SK-N-SH (cell line): ENCODE results near the gene UPB1.

ENCODE experiments used
- MXI1 ChIP-seq: IDR thresholded peaks from 2 replicates; pipeline ENCODE4 v1.6.1; 2012; ENCODE audit warnings: mild to moderate bottlenecking, low read depth, low read length, improper control_type of control experiment
- NRF1 ChIP-seq: IDR thresholded peaks from 2 replicates; pipeline ENCODE4 v1.6.1; 2012; ENCODE audit warnings: low read depth, mild to moderate bottlenecking, low read length
- RAD21 ChIP-seq: IDR thresholded peaks from 2 replicates; pipeline ENCODE4 v1.6.1; 2012; ENCODE audit warnings: mild to moderate bottlenecking, low read length
- TCF12 ChIP-seq: IDR thresholded peaks from 2 replicates; pipeline ENCODE4 v1.4.0; 2012
- TF ChIP-seq, protein P1 (sequence below): fragments of 200-600 bp; sonication (generic); IDR thresholded peaks from 2 replicates; pipeline ENCODE4 v1.6.1; 2017; ENCODE audit warnings: antibody characterized with exemption, mild to moderate bottlenecking, moderate library complexity

DNA sequence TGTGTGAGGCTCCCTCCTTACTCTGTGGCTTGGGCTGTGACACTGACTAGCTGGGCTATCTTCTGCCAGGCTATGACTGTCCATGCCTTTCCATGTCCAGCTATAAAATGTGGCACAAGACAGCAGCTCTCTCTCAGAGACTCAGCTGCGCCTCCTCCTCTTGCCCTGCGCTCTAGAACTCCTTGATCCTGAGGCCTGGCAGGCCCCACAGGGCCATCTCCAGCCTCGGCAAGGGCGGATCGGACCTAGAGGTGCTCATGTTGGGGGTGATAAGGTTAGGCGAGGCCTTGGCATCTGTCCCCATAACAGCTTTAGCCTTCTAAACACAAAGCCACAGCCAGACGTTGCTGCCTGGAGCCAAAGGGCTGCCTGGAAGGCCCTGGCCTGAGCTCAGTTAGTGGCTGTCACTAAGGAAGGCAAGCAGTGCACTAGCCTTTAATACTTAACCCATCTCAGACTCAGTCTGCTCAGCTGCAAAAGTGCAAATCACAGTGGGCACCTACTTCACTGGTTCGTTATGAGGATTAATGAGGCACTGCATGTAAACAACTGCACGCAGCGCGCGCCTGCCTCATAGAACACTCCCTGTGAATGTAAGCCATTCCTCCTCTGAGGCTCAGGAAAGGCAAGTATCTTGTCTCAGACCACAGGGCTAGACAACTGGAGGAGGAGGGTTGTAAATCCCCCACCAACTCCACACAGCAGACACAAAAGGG is 58.6 kb downstream of the UPB1 start:
- TF ChIP-seq, protein P1, sequence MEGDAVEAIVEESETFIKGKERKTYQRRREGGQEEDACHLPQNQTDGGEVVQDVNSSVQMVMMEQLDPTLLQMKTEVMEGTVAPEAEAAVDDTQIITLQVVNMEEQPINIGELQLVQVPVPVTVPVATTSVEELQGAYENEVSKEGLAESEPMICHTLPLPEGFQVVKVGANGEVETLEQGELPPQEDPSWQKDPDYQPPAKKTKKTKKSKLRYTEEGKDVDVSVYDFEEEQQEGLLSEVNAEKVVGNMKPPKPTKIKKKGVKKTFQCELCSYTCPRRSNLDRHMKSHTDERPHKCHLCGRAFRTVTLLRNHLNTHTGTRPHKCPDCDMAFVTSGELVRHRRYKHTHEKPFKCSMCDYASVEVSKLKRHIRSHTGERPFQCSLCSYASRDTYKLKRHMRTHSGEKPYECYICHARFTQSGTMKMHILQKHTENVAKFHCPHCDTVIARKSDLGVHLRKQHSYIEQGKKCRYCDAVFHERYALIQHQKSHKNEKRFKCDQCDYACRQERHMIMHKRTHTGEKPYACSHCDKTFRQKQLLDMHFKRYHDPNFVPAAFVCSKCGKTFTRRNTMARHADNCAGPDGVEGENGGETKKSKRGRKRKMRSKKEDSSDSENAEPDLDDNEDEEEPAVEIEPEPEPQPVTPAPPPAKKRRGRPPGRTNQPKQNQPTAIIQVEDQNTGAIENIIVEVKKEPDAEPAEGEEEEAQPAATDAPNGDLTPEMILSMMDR: no peak
- TF ChIP-seq RAD21 (no peak), MXI1 (peak; percentile 25; the same call in 1 of the 2 replicates), NRF1 (no peak), TCF12 (no peak)
